ENCODE data around the gene HMGCLL1. TPM values are rescaled to one million over a fixed set of nuclear protein-coding genes. Genes with fewer than 3 reads are reported as not detected.

The HMGCLL1 gene
- total and polyA plus RNA-seq, 2 donors (not counting 1 experiment from before 2014, with no cell fraction given) = 0.05 to 0.83 TPM

DNA sequence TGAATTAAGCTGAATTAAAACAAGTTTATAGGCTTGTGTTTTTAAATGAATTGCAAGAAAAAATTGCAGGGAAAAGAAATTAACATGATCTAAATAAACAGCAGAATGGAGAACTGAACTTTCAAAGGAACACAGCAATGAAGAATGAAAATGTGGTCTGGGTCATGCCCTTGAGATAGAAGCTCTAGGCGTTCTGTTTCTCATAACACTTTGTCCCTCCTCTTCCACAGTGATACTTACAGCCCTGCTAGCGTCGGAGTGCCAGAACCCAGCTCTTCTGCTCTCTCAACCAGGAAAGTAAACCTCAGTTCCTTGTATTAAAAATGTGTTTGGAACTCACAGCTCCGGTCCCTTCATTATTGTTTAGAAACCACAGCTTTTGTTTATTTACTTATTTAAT, 11.4 kb downstream of the HMGCLL1 start:
- Histone ChIP-seq H3K79me2 (ENCODE audit: control insufficient read depth, insufficient read depth, low read length) (no peaks in the 10 kb centered on the region), H3K9me3 (ENCODE audit: control insufficient read depth, insufficient read depth, low read depth, low read length) (no peaks in the 10 kb centered on the region), H3K4me1 (ENCODE audit: control insufficient read depth, extremely low read depth, insufficient read depth, low read length) (no peaks in the 10 kb centered on the region), H3K36me3 (ENCODE audit: control insufficient read depth, insufficient read depth, low read length) (no peaks in the 10 kb centered on the region), H4K20me1 (ENCODE audit: control insufficient read depth, extremely low read depth, insufficient read depth, low read length) (no peaks in the 10 kb centered on the region), H3K27me3 (ENCODE audit: control insufficient read depth, insufficient read depth, low read length) (no peaks in the 10 kb centered on the region), H3K4me2 (ENCODE audit: extremely low read depth, insufficient read depth, low read length) (no peak overlapping the region), H3K27ac (ENCODE audit: insufficient read depth, low read length) (no peak overlapping the region), H3K4me3 (replicated peaks in 1 of 4; ENCODE audit: control extremely low read depth in 1 of 4, insufficient read depth in 1 of 4, low read depth in 3 of 4, low read length in 4 of 4) (no peak overlapping the region), H3K9ac (ENCODE audit: insufficient read depth, low read length) (no peak overlapping the region), H2AFZ (ENCODE audit: low read length) (no peak overlapping the region)
- DNase-seq (ENCODE audit: low read depth in 2 of 2) = no peak
- TF ChIP-seq, protein P1, sequence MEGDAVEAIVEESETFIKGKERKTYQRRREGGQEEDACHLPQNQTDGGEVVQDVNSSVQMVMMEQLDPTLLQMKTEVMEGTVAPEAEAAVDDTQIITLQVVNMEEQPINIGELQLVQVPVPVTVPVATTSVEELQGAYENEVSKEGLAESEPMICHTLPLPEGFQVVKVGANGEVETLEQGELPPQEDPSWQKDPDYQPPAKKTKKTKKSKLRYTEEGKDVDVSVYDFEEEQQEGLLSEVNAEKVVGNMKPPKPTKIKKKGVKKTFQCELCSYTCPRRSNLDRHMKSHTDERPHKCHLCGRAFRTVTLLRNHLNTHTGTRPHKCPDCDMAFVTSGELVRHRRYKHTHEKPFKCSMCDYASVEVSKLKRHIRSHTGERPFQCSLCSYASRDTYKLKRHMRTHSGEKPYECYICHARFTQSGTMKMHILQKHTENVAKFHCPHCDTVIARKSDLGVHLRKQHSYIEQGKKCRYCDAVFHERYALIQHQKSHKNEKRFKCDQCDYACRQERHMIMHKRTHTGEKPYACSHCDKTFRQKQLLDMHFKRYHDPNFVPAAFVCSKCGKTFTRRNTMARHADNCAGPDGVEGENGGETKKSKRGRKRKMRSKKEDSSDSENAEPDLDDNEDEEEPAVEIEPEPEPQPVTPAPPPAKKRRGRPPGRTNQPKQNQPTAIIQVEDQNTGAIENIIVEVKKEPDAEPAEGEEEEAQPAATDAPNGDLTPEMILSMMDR (conservative IDR thresholded peaks at IDR 0.05 in 1 of 2, IDR thresholded peaks at IDR 0.05 in 1 of 2; ENCODE audit: low read depth in 1 of 2, low read length in 2 of 2) = no peak

DNA sequence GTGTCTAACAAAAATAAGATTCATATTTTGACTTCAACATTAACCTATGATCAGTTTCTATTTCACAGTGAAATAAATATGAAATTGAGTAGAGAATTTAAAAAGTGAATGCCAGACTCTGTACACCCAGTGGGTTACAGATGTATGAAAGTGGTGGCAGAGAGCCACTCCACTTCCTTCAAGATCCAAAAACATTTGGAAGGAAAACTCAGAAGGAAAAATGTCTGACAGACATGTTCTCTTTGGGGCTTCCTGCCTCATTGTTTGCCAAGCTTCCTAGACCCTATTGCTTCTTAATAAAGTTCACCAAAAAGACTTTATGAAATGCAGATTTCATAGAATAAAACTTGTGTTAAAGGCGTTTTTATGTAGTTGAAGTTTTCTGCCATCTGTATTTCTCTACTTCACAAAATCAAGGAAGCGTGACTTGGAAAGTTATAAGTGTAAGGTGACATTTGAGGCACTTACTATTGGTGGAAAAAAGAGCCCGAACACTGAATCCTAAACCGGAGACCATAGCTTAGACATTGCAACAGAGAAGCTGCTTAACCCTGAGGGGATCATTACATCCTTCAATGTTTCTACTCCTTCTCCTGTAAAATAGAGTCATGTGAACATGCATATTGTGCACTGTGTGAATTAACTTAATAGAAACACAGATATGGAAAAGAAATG, 12.8 kb downstream of the HMGCLL1 start:
- TF ChIP-seq, protein P1 (conservative IDR thresholded peaks at IDR 0.05 in 1 of 2, IDR thresholded peaks at IDR 0.05 in 1 of 2; ENCODE audit: low read depth in 1 of 2, low read length in 2 of 2) = no peak
- no peak for TF ChIP-seq EZH2 (IDR thresholded peaks at IDR 0.05; ENCODE audit: low read length, missing control alignments)
- H3K79me2 ChIP-seq (ENCODE audit: control insufficient read depth, insufficient read depth, low read length) = no peaks in the 10 kb centered on the region

DNA sequence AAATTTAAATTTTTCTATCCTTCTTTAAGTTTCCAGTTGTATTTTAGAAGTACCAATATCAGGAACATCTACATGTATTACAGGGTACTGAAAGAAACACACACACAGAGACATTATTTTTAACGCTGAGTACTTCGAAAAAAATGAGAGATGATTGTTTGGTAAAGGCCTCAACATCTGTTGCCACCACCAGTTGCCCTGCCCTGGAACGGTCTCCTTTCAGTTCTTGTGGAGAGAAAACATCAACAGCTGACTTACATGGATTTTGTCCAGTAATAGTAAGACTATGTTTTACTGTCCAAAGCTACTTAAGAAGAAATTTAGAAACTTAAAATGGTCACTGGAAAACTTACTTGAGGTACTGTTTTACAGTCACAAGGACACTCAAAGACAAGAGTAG, 16.7 kb downstream of the HMGCLL1 start:
- Histone ChIP-seq H2AFZ (ENCODE audit: low read length) (no peak overlapping the region), H4K20me1 (ENCODE audit: control insufficient read depth, extremely low read depth, insufficient read depth, low read length) (no peaks in the 10 kb centered on the region), H3K4me2 (ENCODE audit: extremely low read depth, insufficient read depth, low read length) (no peak overlapping the region), H3K79me2 (ENCODE audit: control insufficient read depth, insufficient read depth, low read length) (no peaks in the 10 kb centered on the region), H3K27ac (ENCODE audit: insufficient read depth, low read length) (no peak overlapping the region), H3K9me3 (ENCODE audit: control insufficient read depth, insufficient read depth, low read depth, low read length) (no peaks in the 10 kb centered on the region), H3K9ac (ENCODE audit: insufficient read depth, low read length) (no peak overlapping the region), H3K4me3 (replicated peaks in 1 of 4; ENCODE audit: control extremely low read depth in 1 of 4, insufficient read depth in 1 of 4, low read depth in 3 of 4, low read length in 4 of 4) (no peak overlapping the region), H3K36me3 (ENCODE audit: control insufficient read depth, insufficient read depth, low read length) (no peaks in the 10 kb centered on the region), H3K27me3 (ENCODE audit: control insufficient read depth, insufficient read depth, low read length) (no peaks in the 10 kb centered on the region), H3K4me1 (ENCODE audit: control insufficient read depth, extremely low read depth, insufficient read depth, low read length) (no peaks in the 10 kb centered on the region)
- no peak for TF ChIP-seq EZH2 (IDR thresholded peaks at IDR 0.05; ENCODE audit: low read length, missing control alignments)
- TF ChIP-seq, protein P1 (conservative IDR thresholded peaks at IDR 0.05 in 1 of 2, IDR thresholded peaks at IDR 0.05 in 1 of 2; ENCODE audit: low read depth in 1 of 2, low read length in 2 of 2) = no peak
- no peak for DNase-seq (ENCODE audit: low read depth in 2 of 2)

More for the DNA sequence above, 12.8 kb downstream of the HMGCLL1 start:
- Histone ChIP-seq H3K9ac (ENCODE audit: insufficient read depth, low read length) (no peak overlapping the region), H3K4me1 (ENCODE audit: control insufficient read depth, extremely low read depth, insufficient read depth, low read length) (no peaks in the 10 kb centered on the region), H3K4me2 (ENCODE audit: extremely low read depth, insufficient read depth, low read length) (no peak overlapping the region), H3K27ac (ENCODE audit: insufficient read depth, low read length) (no peak overlapping the region), H2AFZ (ENCODE audit: low read length) (no peak overlapping the region), H3K9me3 (ENCODE audit: control insufficient read depth, insufficient read depth, low read depth, low read length) (no peaks in the 10 kb centered on the region), H4K20me1 (ENCODE audit: control insufficient read depth, extremely low read depth, insufficient read depth, low read length) (no peaks in the 10 kb centered on the region), H3K4me3 (replicated peaks in 1 of 4; ENCODE audit: control extremely low read depth in 1 of 4, insufficient read depth in 1 of 4, low read depth in 3 of 4, low read length in 4 of 4) (no peak overlapping the region), H3K27me3 (ENCODE audit: control insufficient read depth, insufficient read depth, low read length) (no peaks in the 10 kb centered on the region), H3K36me3 (ENCODE audit: control insufficient read depth, insufficient read depth, low read length) (no peaks in the 10 kb centered on the region)
- no peak for DNase-seq (ENCODE audit: low read depth in 2 of 2)

Data from fibroblast of lung (primary cell).